Caco-2 (cell line): Measurements from ENCODE around the gene DLG2. TPM values are rescaled to one million over a fixed set of nuclear protein-coding genes. Genes with fewer than 3 reads are reported as not detected.
A peak's percentile ranks its signal among the peaks of the same experiment; 100 is the strongest.

Experiments
- BruUV-seq: library from RNA; stranded (reverse); fragments of 400-500 nt; replicated peaks from 2 replicates; lab custom pipeline; 2021; lab: Mats Ljungman, UMichigan
- CTCF ChIA-PET: fragments of 300-600 bp; sonication (Branson Sonifier 250); formaldehyde crosslinking; loops from one replicate; lab custom pipeline; 2022; ENCODE audit warnings: antibody characterized with exemption; lab: Charles Lee
- POLR2A ChIA-PET: fragments of 300-600 bp; sonication (Branson Sonifier 250); formaldehyde crosslinking; loops from one replicate; lab custom pipeline; 2022; ENCODE audit warnings: antibody characterized with exemption; lab: Charles Lee
- DNase-seq, 2 experiments: peaks; one replicate each; pipeline versions ENCODE4 v3.0.0 to v3.0.0-alpha.2; 2020 to 2022
- H3K27me3 ChIP-seq: replicated peaks from 2 replicates; pipeline ENCODE4 v1.6.0; 2011; ENCODE audit warnings: low read length; ENCODE audit not compliant: control insufficient read depth, insufficient read depth
- H3K36me3 ChIP-seq: 2 replicates; pipeline ENCODE4 v1.5.1; 2011; ENCODE audit warnings: low read length; ENCODE audit not compliant: control insufficient read depth, insufficient read depth
- H3K4me1 ChIP-seq: fragments of 250-450 bp; sonication (Bioruptor Pico); 2 replicates; pipeline ENCODE4 v1.5.1; 2020; ENCODE audit warnings: mild to moderate bottlenecking
- H3K4me3 ChIP-seq: 2 replicates; pipeline ENCODE4 v1.5.1; 2011; ENCODE audit warnings: low read depth, mild to moderate bottlenecking, control low read depth, low read length
- H3K9me3 ChIP-seq: fragments of 250-450 bp; sonication (Bioruptor Pico); 2 replicates; pipeline ENCODE4 v1.5.1; 2020; ENCODE audit warnings: mild to moderate bottlenecking, moderate library complexity
- H3K27ac Mint-ChIP-seq: one replicate; pipeline ENCODE4 v1.8.0; 2022; ENCODE audit warnings: mixed read lengths; ENCODE audit not compliant: unreplicated experiment
- H3K27me3 Mint-ChIP-seq: one replicate; pipeline ENCODE4 v1.8.0; 2022; ENCODE audit warnings: mixed read lengths; ENCODE audit not compliant: insufficient read depth, unreplicated experiment
- H3K36me3 Mint-ChIP-seq: one replicate; pipeline ENCODE4 v1.8.0; 2022; ENCODE audit warnings: mild to moderate bottlenecking, mixed read lengths; ENCODE audit not compliant: insufficient read depth, unreplicated experiment
- H3K4me1 Mint-ChIP-seq: one replicate; pipeline ENCODE4 v1.8.0; 2022; ENCODE audit warnings: low read depth, mixed read lengths; ENCODE audit not compliant: unreplicated experiment
- H3K4me3 Mint-ChIP-seq: one replicate; pipeline ENCODE4 v1.8.0; 2022; ENCODE audit warnings: mild to moderate bottlenecking, moderate library complexity, mixed read lengths; ENCODE audit not compliant: unreplicated experiment
- H3K9me3 Mint-ChIP-seq: one replicate; pipeline ENCODE4 v1.8.0; 2022; ENCODE audit warnings: mixed read lengths; ENCODE audit not compliant: unreplicated experiment
- intact Hi-C: fragments of 100-400 bp; cut with micrococcal nuclease; formaldehyde crosslinking; loops from one replicate; pipeline ENCODE4 v1.10.0; 2022; ENCODE audit not compliant: unreplicated experiment
- total RNA-seq: library from RNA; stranded (reverse); gene quantifications from 2 replicates; pipeline ENCODE4 v1.2.3, GENCODE V29; 2022
- TF ChIP-seq, protein P1 (sequence below), 2 experiments: fragments of 200-600 bp in 1 of 2; IDR thresholded peaks; 1 replicate in 1 of 2; 2 replicates in 1 of 2; pipeline versions ENCODE4 v1.5.1 to v1.8.0; 2011 to 2022; ENCODE audit warnings: antibody characterized with exemption in 1 of 2, control low read depth in 1 of 2, inconsistent platforms in 1 of 2, low read depth in 1 of 2, low read length in 1 of 2, mild to moderate bottlenecking in 1 of 2, moderate library complexity in 1 of 2; ENCODE audit not compliant: insufficient read depth in 1 of 2, severe bottlenecking in 1 of 2, unreplicated experiment in 1 of 2

Gene DLG2
- total RNA-seq, 1 experiment from 2014 or later = 21.6 TPM

DNA sequence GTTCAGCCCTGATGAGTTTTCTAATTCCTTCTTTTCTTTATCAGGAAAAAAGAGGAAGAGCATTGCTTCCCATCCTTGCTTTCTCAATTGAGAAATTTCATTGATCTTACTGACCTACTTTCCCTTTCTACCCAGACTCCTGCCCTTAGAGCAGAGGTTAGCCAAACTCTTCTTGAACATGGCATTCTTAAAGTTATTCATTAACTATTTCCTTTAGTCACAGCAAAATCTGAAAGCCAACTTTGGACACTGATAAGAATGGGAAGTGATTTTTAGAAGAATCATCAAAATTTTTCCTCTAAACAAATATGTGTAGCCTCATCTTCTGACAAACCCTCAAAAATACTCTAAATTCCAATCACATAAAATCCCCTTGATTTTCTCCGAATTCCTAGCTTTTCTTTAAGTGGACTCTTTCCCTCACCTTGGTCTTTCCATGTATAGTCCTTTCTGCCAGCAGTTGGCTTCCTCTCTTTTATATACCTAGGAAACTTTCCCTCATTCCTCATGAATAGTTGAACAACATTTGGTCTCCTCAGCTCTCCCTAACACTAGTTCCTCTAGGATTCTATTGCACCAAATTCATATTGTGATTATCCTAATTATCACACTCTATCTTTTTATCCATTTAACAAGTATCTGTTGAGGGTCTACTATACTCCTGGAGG, 1774.2 kb downstream of the DLG2 start:
- H3K4me3 Mint-ChIP-seq = no peak overlapping the region
- peak overlapping the region; percentile 3 for H3K27ac Mint-ChIP-seq
- H3K27me3 ChIP-seq = no peaks in the 10 kb centered on the region
- H3K4me1 ChIP-seq = peaks cover 20% of the 10 kb centered on the region
- H3K4me3 ChIP-seq = no peak overlapping the region
- TF ChIP-seq, protein P1, sequence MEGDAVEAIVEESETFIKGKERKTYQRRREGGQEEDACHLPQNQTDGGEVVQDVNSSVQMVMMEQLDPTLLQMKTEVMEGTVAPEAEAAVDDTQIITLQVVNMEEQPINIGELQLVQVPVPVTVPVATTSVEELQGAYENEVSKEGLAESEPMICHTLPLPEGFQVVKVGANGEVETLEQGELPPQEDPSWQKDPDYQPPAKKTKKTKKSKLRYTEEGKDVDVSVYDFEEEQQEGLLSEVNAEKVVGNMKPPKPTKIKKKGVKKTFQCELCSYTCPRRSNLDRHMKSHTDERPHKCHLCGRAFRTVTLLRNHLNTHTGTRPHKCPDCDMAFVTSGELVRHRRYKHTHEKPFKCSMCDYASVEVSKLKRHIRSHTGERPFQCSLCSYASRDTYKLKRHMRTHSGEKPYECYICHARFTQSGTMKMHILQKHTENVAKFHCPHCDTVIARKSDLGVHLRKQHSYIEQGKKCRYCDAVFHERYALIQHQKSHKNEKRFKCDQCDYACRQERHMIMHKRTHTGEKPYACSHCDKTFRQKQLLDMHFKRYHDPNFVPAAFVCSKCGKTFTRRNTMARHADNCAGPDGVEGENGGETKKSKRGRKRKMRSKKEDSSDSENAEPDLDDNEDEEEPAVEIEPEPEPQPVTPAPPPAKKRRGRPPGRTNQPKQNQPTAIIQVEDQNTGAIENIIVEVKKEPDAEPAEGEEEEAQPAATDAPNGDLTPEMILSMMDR (IDR thresholded peaks at IDR 0.05; ENCODE audit: insufficient read depth in 1 of 2, low read depth in 1 of 2, low read length in 1 of 2, severe bottlenecking in 1 of 2, unreplicated experiment in 1 of 2) = no peak
- no TSS peak for BruUV-seq
- ChIA-PET POLR2A (no interaction called here), CTCF (interaction anchor here (1.4 kb wide), 1 partner anchor 16 kb away, joined by 4 read pairs; no protein-coding TSS in a partner anchor)
- DNase-seq = peak in 1 of 2 experiments; percentile 44
- intact Hi-C loops = loop anchor here (2.0 kb wide), 1 partner anchor 70 kb away; no protein-coding TSS in a partner anchor
- peaks cover 9% of the 10 kb centered on the region; the same call in 1 of the 2 replicates for H3K9me3 ChIP-seq
- peaks cover 4% of the 10 kb centered on the region for H3K27me3 Mint-ChIP-seq
- H3K9me3 Mint-ChIP-seq = peaks cover 5% of the 10 kb centered on the region
- H3K36me3 Mint-ChIP-seq = no peaks in the 10 kb centered on the region
- H3K36me3 ChIP-seq = no peaks in the 10 kb centered on the region
- peaks cover 12% of the 10 kb centered on the region for H3K4me1 Mint-ChIP-seq

DNA sequence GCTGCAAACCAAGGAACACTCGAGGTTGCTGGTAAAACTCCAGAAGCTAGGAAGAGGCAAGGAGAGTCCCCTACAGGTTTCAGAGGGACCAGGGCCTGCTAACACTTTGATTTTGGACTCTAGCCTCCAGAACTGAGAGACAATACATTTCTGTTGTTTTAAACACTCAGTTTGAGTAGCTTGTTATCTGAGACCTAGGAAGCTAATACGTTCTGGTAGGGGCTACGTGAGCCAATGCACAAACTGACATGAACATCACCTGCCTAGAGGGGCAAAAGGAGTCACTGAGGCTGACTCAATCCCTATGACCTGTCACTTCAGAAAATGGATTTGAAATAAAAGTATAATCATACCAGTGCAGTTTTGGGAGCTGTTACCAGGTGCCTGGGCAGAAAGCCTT, 1775.1 kb downstream of the DLG2 start:
- peaks cover 12% of the 10 kb centered on the region for H3K4me1 Mint-ChIP-seq
- DNase-seq = no peak
- peaks cover 20% of the 10 kb centered on the region for H3K4me1 ChIP-seq
- POLR2A ChIA-PET = no interaction called here
- TF ChIP-seq, protein P1 (IDR thresholded peaks at IDR 0.05; ENCODE audit: insufficient read depth in 1 of 2, low read depth in 1 of 2, low read length in 1 of 2, severe bottlenecking in 1 of 2, unreplicated experiment in 1 of 2) = no peak
- H3K9me3 Mint-ChIP-seq = peaks cover 5% of the 10 kb centered on the region
- H3K36me3 Mint-ChIP-seq = no peaks in the 10 kb centered on the region
- CTCF ChIA-PET = interaction anchor here (1.4 kb wide), 1 partner anchor 15 kb away, joined by 4 read pairs; no protein-coding TSS in a partner anchor
- H3K9me3 ChIP-seq = peaks cover 7% of the 10 kb centered on the region; the same call in 1 of the 2 replicates
- intact Hi-C loops = loop anchor here (2.0 kb wide), 1 partner anchor 71 kb away; no protein-coding TSS in a partner anchor
- H3K36me3 ChIP-seq = no peaks in the 10 kb centered on the region
- no peaks in the 10 kb centered on the region for H3K27me3 ChIP-seq
- no peak overlapping the region for H3K27ac Mint-ChIP-seq
- no peak overlapping the region for H3K4me3 Mint-ChIP-seq
- no TSS peak for BruUV-seq
- peaks cover 4% of the 10 kb centered on the region for H3K27me3 Mint-ChIP-seq
- H3K4me3 ChIP-seq = no peak overlapping the region

DNA sequence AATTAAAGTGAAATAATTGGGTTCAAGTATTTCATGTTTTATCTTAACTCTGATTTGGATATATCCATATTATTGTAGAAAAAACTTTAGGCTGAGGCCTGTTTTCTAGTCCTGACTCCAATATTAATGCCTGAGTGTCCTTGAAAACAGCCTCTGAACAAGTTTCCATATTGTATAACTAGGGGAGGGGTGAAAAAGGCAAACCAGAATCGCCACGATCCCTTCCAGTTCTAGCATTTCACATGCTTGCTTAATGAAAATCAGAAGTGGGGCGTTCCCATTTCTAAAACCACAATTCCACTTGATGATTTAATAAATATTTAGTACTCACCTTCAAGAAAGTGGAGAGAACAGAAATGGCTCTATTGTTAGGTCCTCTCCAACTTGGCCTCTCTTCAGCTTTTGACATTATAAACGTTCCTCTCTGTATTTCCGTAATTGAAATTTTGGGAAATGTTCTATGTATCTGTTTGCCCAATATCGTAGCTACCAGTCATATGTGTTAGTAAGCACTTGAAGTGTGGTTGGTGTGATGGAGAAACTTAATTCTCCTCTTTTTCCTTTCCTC, 1779.6 kb downstream of the DLG2 start:
- no peaks in the 10 kb centered on the region for H3K9me3 ChIP-seq
- no peak overlapping the region for H3K27ac Mint-ChIP-seq
- H3K27me3 Mint-ChIP-seq = peaks cover 9% of the 10 kb centered on the region
- H3K27me3 ChIP-seq = no peaks in the 10 kb centered on the region
- no peak overlapping the region for H3K4me3 Mint-ChIP-seq
- H3K36me3 Mint-ChIP-seq = no peaks in the 10 kb centered on the region
- DNase-seq = no peak
- TF ChIP-seq, protein P1 (IDR thresholded peaks at IDR 0.05; ENCODE audit: insufficient read depth in 1 of 2, low read depth in 1 of 2, low read length in 1 of 2, severe bottlenecking in 1 of 2, unreplicated experiment in 1 of 2) = no peak
- peaks cover 3% of the 10 kb centered on the region for H3K4me1 Mint-ChIP-seq
- POLR2A ChIA-PET = no interaction called here
- no peak overlapping the region for H3K4me3 ChIP-seq
- no TSS peak for BruUV-seq
- CTCF ChIA-PET = interaction anchor here (1.1 kb wide), 1 partner anchor 11 kb away, joined by 4 read pairs; no protein-coding TSS in a partner anchor
- no peaks in the 10 kb centered on the region for H3K36me3 ChIP-seq
- H3K9me3 Mint-ChIP-seq = peaks cover 5% of the 10 kb centered on the region
- intact Hi-C loops = no loop called here
- peaks cover 7% of the 10 kb centered on the region for H3K4me1 ChIP-seq
